SK-N-SH treated with all-trans-retinoic acid at 6 μM for 48 hours (cell line): ENCODE data around the gene INMT.

Source experiments
- ARNTL ChIP-seq: fragments of 450-650 bp; formaldehyde crosslinking; IDR thresholded peaks from 2 replicates; pipeline ENCODE4 v1.5.0; 2020; ENCODE audit warnings: low read depth, mild to moderate bottlenecking, moderate library complexity, borderline replicate concordance
- BACH2 ChIP-seq: fragments of 250-450 bp; sonication (Bioruptor Pico); IDR thresholded peaks from 2 replicates; pipeline ENCODE4 v1.9.0; 2021; ENCODE audit warnings: mild to moderate bottlenecking, borderline replicate concordance
- ESRRG ChIP-seq: fragments of 250-450 bp; sonication (Bioruptor Pico); IDR thresholded peaks from 2 replicates; pipeline ENCODE4 v1.6.1; 2021; ENCODE audit warnings: mild to moderate bottlenecking
- ISL1 ChIP-seq: fragments of 250-450 bp; sonication (Bioruptor Pico); IDR thresholded peaks from 2 replicates; pipeline ENCODE4 v2.1.2; 2022; ENCODE audit warnings: mild to moderate bottlenecking, moderate library complexity
- OSR1 ChIP-seq: fragments of 250-450 bp; sonication (Bioruptor Pico); IDR thresholded peaks from 2 replicates; pipeline ENCODE4 v1.8.0; 2022; ENCODE audit warnings: moderate library complexity, mild to moderate bottlenecking, inconsistent platforms
- PATZ1 ChIP-seq: fragments of 250-450 bp; sonication (Bioruptor Pico); IDR thresholded peaks from 2 replicates; pipeline ENCODE4 v1.8.0; 2020; ENCODE audit warnings: mild to moderate bottlenecking, moderate library complexity, borderline replicate concordance
- RARB ChIP-seq: fragments of 250-450 bp; sonication (Bioruptor Pico); IDR thresholded peaks from 2 replicates; pipeline ENCODE4 v1.8.0; 2021; ENCODE audit warnings: mild to moderate bottlenecking, moderate library complexity
- SNAI2 ChIP-seq: fragments of 250-450 bp; sonication (Bioruptor Pico); IDR thresholded peaks from 2 replicates; pipeline ENCODE4 v1.5.0; 2020; ENCODE audit warnings: mild to moderate bottlenecking, moderate library complexity
- TCF4 ChIP-seq: fragments of 250-450 bp; sonication (Bioruptor Pico); IDR thresholded peaks from 2 replicates; pipeline ENCODE4 v1.8.0; 2021; ENCODE audit warnings: mild to moderate bottlenecking, moderate library complexity, borderline replicate concordance
- ZFP3 ChIP-seq: fragments of 250-450 bp; sonication (Bioruptor Pico); IDR thresholded peaks from 2 replicates; pipeline ENCODE4 v1.5.0; 2020; ENCODE audit warnings: mild to moderate bottlenecking, moderate library complexity
- ZFP30 ChIP-seq: fragments of 450-650 bp; formaldehyde crosslinking; IDR thresholded peaks from 2 replicates; pipeline ENCODE4 v1.5.0; 2022; ENCODE audit warnings: mild to moderate bottlenecking, moderate library complexity
- ZNF565 ChIP-seq: fragments of 450-650 bp; formaldehyde crosslinking; conservative IDR thresholded peaks from 2 replicates; pipeline ENCODE4 v1.5.0; 2020; ENCODE audit warnings: low read depth, mild to moderate bottlenecking, moderate library complexity
- TF ChIP-seq, protein P1 (sequence below): fragments of 250-450 bp; sonication (Bioruptor Pico); IDR thresholded peaks from 2 replicates; pipeline ENCODE4 v1.5.1; 2020; ENCODE audit warnings: low read depth, mild to moderate bottlenecking, moderate library complexity
- TF ChIP-seq, protein P2 (sequence below): fragments of 250-450 bp; sonication (Bioruptor Pico); IDR thresholded peaks from 2 replicates; pipeline ENCODE4 v1.5.1; 2021; ENCODE audit warnings: mild to moderate bottlenecking, moderate library complexity

DNA sequence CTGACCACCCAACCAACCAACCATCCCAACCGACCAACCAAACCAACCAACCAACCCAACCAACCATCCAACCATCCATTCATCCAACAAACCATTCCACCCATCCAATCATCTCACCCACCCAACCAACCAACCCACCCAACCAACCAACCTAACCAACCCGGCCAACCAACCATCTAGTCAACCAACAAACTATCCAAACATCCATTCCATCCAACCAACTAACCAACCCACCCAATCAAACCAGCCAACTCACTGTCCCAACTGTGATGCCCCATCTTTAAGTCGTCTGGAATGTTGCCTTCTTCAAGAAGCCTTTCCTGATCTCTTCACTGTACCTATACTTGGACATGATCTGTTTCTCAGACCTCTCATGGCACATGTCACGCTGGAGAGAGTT lies 50.9 kb downstream of the INMT start:
- TF ChIP-seq ARNTL (CRISPR knock-in tag) (no peak), OSR1 (no peak), TCF4 (CRISPR knock-in tag) (no peak), PATZ1 (CRISPR knock-in tag) (no peak), ZFP3 (CRISPR knock-in tag) (no peak), ZNF565 (CRISPR knock-in tag) (no peak), SNAI2 (CRISPR knock-in tag) (no peak), ZFP30 (no peak), ESRRG (CRISPR knock-in tag) (no peak), ISL1 (CRISPR knock-in tag) (no peak), RARB (CRISPR knock-in tag) (no peak), BACH2 (CRISPR knock-in tag) (no peak)
- TF ChIP-seq, protein P1, sequence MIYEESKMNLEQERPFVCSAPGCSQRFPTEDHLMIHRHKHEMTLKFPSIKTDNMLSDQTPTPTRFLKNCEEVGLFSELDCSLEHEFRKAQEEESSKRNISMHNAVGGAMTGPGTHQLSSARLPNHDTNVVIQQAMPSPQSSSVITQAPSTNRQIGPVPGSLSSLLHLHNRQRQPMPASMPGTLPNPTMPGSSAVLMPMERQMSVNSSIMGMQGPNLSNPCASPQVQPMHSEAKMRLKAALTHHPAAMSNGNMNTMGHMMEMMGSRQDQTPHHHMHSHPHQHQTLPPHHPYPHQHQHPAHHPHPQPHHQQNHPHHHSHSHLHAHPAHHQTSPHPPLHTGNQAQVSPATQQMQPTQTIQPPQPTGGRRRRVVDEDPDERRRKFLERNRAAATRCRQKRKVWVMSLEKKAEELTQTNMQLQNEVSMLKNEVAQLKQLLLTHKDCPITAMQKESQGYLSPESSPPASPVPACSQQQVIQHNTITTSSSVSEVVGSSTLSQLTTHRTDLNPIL = no peak
- TF ChIP-seq, protein P2, sequence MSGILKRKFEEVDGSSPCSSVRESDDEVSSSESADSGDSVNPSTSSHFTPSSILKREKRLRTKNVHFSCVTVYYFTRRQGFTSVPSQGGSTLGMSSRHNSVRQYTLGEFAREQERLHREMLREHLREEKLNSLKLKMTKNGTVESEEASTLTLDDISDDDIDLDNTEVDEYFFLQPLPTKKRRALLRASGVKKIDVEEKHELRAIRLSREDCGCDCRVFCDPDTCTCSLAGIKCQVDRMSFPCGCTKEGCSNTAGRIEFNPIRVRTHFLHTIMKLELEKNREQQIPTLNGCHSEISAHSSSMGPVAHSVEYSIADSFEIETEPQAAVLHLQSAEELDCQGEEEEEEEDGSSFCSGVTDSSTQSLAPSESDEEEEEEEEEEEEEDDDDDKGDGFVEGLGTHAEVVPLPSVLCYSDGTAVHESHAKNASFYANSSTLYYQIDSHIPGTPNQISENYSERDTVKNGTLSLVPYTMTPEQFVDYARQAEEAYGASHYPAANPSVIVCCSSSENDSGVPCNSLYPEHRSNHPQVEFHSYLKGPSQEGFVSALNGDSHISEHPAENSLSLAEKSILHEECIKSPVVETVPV = no peak
